Thymus (tissue), 11 donors: ENCODE measurements around the gene CALCOCO1. TPM values are rescaled to one million over a fixed set of nuclear protein-coding genes. Genes with fewer than 3 reads are reported as not detected.
A peak's percentile ranks its signal among the peaks of the same experiment; 100 is the strongest.
"Not testable (repeated sequence)": the region's sequence is repeated elsewhere in the genome, so short reads cannot be mapped to it uniquely, and the experiment has no call there.

Experiments used
- DNase-seq, 9 donors: peaks; one replicate each; pipeline ENCODE4 v3.0.0-alpha.2; 2013; ENCODE audit warnings: low spot score in 9 of 9, low read depth in 6 of 9, missing footprints in 1 of 9
- H3K27ac ChIP-seq, 2 donors: one replicate each; pipeline ENCODE4 v1.5.1; 2013; ENCODE audit warnings: control low read depth in 1 of 2, low read depth in 1 of 2, low read length in 1 of 2, mild to moderate bottlenecking in 1 of 2, moderate library complexity in 1 of 2
- H3K27me3 ChIP-seq, 2 donors: one replicate each; pipeline ENCODE4 v1.5.1; 2013; ENCODE audit warnings: low read length in 1 of 2; ENCODE audit not compliant: control insufficient read depth in 2 of 2, insufficient read depth in 1 of 2
- H3K36me3 ChIP-seq, 2 donors: one replicate each; pipeline ENCODE4 v1.5.1; 2013; ENCODE audit warnings: low read length in 1 of 2, mild to moderate bottlenecking in 1 of 2, moderate library complexity in 1 of 2; ENCODE audit not compliant: control insufficient read depth in 2 of 2, insufficient read depth in 2 of 2
- H3K4me1 ChIP-seq, 2 donors: one replicate each; pipeline ENCODE4 v1.5.1; 2013; ENCODE audit warnings: low read length in 2 of 2; ENCODE audit not compliant: control insufficient read depth in 2 of 2, insufficient read depth in 2 of 2
- H3K4me3 ChIP-seq, 2 donors: one replicate each; pipeline ENCODE4 v1.5.1; 2013; ENCODE audit warnings: low read length in 2 of 2, control low read depth in 1 of 2, mild to moderate bottlenecking in 1 of 2
- H3K9me3 ChIP-seq, 2 donors: one replicate each; pipeline ENCODE4 v1.5.1; 2013; ENCODE audit warnings: low read length in 1 of 2, mild to moderate bottlenecking in 1 of 2; ENCODE audit not compliant: control insufficient read depth in 2 of 2, insufficient read depth in 1 of 2
- WGBS: extraction: QIAGEN DNeasy Blood & Tissue Kit; methylation state at CpG from one replicate; pipeline ENCODE4 v1.1.7; 2013; 5-methylcytosine and 5-hydroxymethylcytosine counted together
- polyA plus RNA-seq: library from polyadenylated mRNA; stranded (reverse); fragments of 200-250 nt; gene quantifications from one replicate; pipeline ENCODE4 v1.2.3, GENCODE V29; 2013
- total RNA-seq: library from RNA; stranded (reverse); fragments of 120-200 nt; gene quantifications from one replicate; pipeline ENCODE4 v1.2.4, GENCODE V29; 2013
- donor health status: healthy.

CALCOCO1 gene
- total and polyA plus RNA-seq, 2 donors = 55.3 to 92.9 TPM

DNA sequence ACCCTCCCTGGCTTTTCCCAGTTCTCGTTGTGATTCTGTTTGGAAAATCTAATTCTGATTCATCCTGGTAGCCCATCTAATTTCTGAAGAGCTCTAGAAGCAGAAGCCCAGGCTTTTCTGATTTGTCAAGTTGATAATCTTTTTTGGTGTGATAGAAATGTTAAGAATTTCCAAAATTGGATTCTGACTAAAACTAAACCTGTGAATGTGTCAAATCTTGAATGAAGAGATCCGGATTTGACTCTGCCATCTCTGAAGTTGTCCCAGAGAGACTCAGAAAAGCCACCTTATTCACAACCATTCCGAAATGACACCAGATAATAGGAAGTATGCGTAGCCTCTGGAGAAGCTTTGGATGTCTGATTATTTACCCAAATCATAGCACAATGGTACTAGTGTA is 37.4 kb upstream of the CALCOCO1 start:
- 91% methylated on average over 4 of the region's 4 CpGs for WGBS
- peaks cover 9 to 64% of the 10 kb centered on the region in 2 donors for H3K27me3 ChIP-seq

GRCh38 chr12:53762793-53763192 is 35.5 kb upstream of the CALCOCO1 start:
- WGBS = 98% methylated on average over 3 of the region's 3 CpGs
- not testable (repeated sequence) for H3K9me3 ChIP-seq, H3K36me3 ChIP-seq, H3K4me3 ChIP-seq, DNase-seq, H3K27ac ChIP-seq, H3K4me1 ChIP-seq
- peaks cover 12 to 69% of the 10 kb centered on the region in 2 donors for H3K27me3 ChIP-seq

More for the DNA sequence above, 37.4 kb upstream of the CALCOCO1 start:
- Histone ChIP-seq H3K27ac (no peak overlapping the region), H3K36me3 (no peaks in the 10 kb centered on the region), H3K9me3 (no peaks in the 10 kb centered on the region), H3K4me1 (no peaks in the 10 kb centered on the region), H3K4me3 (no peak overlapping the region)
- no peak for DNase-seq

DNA sequence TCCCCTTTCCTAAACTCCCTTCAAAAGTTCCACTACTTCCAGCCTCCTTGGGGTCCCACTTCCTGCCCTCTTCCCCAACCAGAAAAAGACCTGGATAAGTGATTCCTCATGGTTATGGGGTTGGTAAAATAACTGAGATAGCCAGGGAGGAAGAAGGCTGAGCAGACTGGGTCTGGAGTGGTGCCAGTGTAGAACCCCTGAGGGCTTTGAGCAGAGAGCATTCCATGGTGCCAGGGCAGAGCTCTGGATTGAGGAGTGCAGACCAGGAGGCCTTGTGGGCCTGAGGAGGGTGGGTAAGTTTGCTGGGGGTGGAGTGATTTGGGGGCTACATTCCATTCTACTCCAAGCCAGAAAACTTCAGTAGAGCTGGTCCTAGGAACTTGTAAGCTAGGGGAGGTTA is 34.1 kb upstream of the CALCOCO1 start:
- peaks cover 12 to 77% of the 10 kb centered on the region in 2 donors for H3K27me3 ChIP-seq
- DNase-seq = no peak
- H3K4me1 ChIP-seq = peaks cover 0 to 4% of the 10 kb centered on the region in 2 donors
- H3K36me3 ChIP-seq = no peaks in the 10 kb centered on the region
- H3K4me3 ChIP-seq = no peak overlapping the region
- H3K27ac ChIP-seq = no peak overlapping the region
- peaks cover 0 to 3% of the 10 kb centered on the region in 2 donors for H3K9me3 ChIP-seq

GRCh38 chr12:53759261-53759660 is 32.0 kb upstream of the CALCOCO1 start:
- Histone ChIP-seq H3K4me1 (peaks cover 0 to 4% of the 10 kb centered on the region in 2 donors), H3K9me3 (peaks cover 0 to 3% of the 10 kb centered on the region in 2 donors), H3K36me3 (no peaks in the 10 kb centered on the region), H3K4me3 (no peak overlapping the region), H3K27me3 (peaks cover 26 to 86% of the 10 kb centered on the region in 2 donors), H3K27ac (no peak overlapping the region)
- DNase-seq = no peak
- WGBS = 91% methylated on average over 2 of the region's 2 CpGs

GRCh38 chr12:53758730-53759103 is 31.5 kb upstream of the CALCOCO1 start:
- Histone ChIP-seq H3K27me3 (peaks cover 32 to 87% of the 10 kb centered on the region in 2 donors), H3K36me3 (no peaks in the 10 kb centered on the region)

DNA sequence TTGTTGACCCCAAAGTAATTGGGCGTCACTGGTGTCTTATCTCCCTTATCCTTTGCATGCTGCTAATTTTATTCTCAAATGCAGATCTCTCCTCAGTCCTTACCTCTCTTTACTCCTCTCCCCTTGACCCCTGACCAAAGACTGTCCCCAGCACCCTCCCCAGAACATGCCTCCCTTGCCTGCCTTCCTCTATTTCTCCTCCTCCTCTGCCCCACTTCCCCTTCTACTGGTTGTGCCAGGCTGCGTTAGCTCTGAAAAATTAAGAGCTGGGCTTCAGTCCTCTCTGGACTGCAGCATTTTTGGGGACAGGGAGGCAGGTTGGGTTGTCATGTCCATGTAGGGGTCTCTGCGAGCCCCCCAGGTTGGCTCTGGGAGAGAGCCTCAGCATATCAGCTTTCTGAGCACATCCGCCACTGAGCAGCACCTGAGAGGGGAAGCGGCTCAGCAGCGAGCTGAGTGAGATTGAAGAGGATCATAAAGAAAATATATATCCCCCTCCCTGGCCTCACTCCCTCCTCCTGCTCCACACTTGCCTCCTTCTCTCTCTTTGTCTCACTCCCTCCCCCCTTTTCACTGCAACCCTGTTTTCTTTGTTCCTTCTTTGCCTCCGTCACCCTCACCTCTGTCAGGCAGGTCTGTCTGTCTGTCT is 31.0 kb upstream of the CALCOCO1 start:
- 40% methylated on average over 7 of the region's 7 CpGs for WGBS
- Histone ChIP-seq H3K27me3 (peaks cover 29 to 88% of the 10 kb centered on the region in 2 donors), H3K36me3 (no peaks in the 10 kb centered on the region), H3K9me3 (peaks cover 0 to 3% of the 10 kb centered on the region in 2 donors), H3K27ac (no peak overlapping the region), H3K4me1 (peaks cover 0 to 4% of the 10 kb centered on the region in 2 donors), H3K4me3 (no peak overlapping the region)
- no peak for DNase-seq

More at GRCh38 chr12:53758730-53759103, 31.5 kb upstream of the CALCOCO1 start:
- peaks cover 0 to 4% of the 10 kb centered on the region in 2 donors for H3K4me1 ChIP-seq
- no peak overlapping the region for H3K27ac ChIP-seq
- H3K4me3 ChIP-seq = no peak overlapping the region
- 62% methylated on average over 8 of the region's 8 CpGs for WGBS
- DNase-seq = no peak
- H3K9me3 ChIP-seq = peaks cover 0 to 3% of the 10 kb centered on the region in 2 donors

DNA sequence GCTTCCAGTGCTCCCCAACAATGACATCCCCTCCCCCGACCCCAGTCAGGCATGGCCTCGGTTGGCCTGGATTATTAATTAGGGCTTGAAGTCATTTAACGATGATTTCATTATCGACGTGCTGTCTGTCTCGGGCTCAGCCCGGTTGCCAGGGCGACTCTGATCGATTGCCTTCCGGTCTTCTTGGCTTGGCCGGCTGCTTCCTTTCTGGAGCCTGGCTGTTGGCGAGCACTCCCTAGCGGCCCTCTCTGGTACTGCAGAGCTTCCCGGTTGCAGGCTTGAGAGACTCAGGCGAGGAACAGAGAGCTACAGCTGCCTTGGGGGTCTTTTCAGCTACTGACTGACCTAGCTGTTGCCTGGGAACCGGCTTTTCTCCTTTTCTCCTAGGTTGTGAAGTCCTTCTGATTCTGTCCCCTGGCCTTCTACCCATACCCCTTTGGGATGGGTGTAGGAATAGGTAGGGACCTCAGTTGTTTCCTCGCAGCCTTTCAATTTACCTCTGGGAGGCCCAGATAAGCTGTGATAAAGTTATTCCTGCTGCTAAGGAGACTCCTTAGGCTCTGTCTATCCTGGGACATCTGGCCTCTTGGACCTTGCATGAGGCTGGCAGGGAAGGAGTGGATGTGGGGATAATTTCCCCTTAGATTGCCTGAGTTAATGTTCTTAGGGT is 30.0 kb upstream of the CALCOCO1 start:
- Histone ChIP-seq H3K4me3 (no peak overlapping the region), H3K4me1 (peaks cover 0 to 5% of the 10 kb centered on the region in 2 donors), H3K27ac (no peak overlapping the region), H3K9me3 (peaks cover 0 to 3% of the 10 kb centered on the region in 2 donors), H3K27me3 (peaks cover 36 to 94% of the 10 kb centered on the region in 2 donors), H3K36me3 (no peaks in the 10 kb centered on the region)
- peak in 7 of 9 donors; percentile 31 to 71 (median 49) for DNase-seq
- WGBS = 16% methylated on average over 17 of the region's 17 CpGs

GRCh38 chr12:53756300-53757100 is 29.2 kb upstream of the CALCOCO1 start:
- H3K4me3 ChIP-seq = no peak overlapping the region
- DNase-seq = no peak

GRCh38 chr12:53755893-53756292 is 28.6 kb upstream of the CALCOCO1 start:
- Histone ChIP-seq H3K4me3 (no peak overlapping the region), H3K27me3 (peaks cover 46 to 97% of the 10 kb centered on the region in 2 donors), H3K9me3 (peaks cover 0 to 7% of the 10 kb centered on the region in 2 donors), H3K36me3 (no peaks in the 10 kb centered on the region), H3K4me1 (peaks cover 2 to 16% of the 10 kb centered on the region in 2 donors), H3K27ac (no peak overlapping the region)
- 44% methylated on average over 3 of the region's 3 CpGs for WGBS
- no peak for DNase-seq

More at GRCh38 chr12:53756300-53757100, 29.2 kb upstream of the CALCOCO1 start:
- no peaks in the 10 kb centered on the region for H3K36me3 ChIP-seq
- peaks cover 41 to 97% of the 10 kb centered on the region in 2 donors for H3K27me3 ChIP-seq
- peaks cover under 1 to 11% of the 10 kb centered on the region in 2 donors for H3K4me1 ChIP-seq
- H3K27ac ChIP-seq = no peak overlapping the region
- peaks cover 0 to 7% of the 10 kb centered on the region in 2 donors for H3K9me3 ChIP-seq
- WGBS = 91% methylated on average over 5 of the region's 5 CpGs
